Activated naive CD8-positive, alpha-beta T cell treated with anti-CD3 and anti-CD28 coated beads, Interleukin-2, amount 10 ng/mL, durations not matched to agents 7 days and 5 days (primary cell): ENCODE data around the gene ARTN. TPM values are rescaled to one million over a fixed set of nuclear protein-coding genes. Genes with fewer than 3 reads are reported as not detected.

Experiments
- ATAC-seq: fragments of 150-1000 bp; cut with Tn5 transposase; one replicate; pipeline ENCODE4 v1.10.0; 2021; ENCODE audit warnings: low read depth, moderate library complexity
- POLR2A ChIA-PET: fragments of 350-600 bp; sonication (Branson Sonifier 250); formaldehyde crosslinking; loops from one replicate; lab custom pipeline; 2021; ENCODE audit warnings: antibody characterized with exemption; lab: Charles Lee
- DNase-seq: peaks from one replicate; pipeline ENCODE4 v3.0.0; 2021
- H3K27ac Mint-ChIP-seq: one replicate; pipeline ENCODE4 v1.8.0; 2022; ENCODE audit warnings: mild to moderate bottlenecking, mixed read lengths
- H3K27me3 Mint-ChIP-seq: one replicate; pipeline ENCODE4 v1.8.0; 2022; ENCODE audit warnings: mild to moderate bottlenecking, moderate library complexity, mixed read lengths
- H3K36me3 Mint-ChIP-seq: one replicate; pipeline ENCODE4 v1.8.0; 2021; ENCODE audit warnings: mild to moderate bottlenecking, mixed read lengths
- H3K4me1 Mint-ChIP-seq: one replicate; pipeline ENCODE4 v1.8.0; 2021; ENCODE audit warnings: mixed read lengths
- H3K4me3 Mint-ChIP-seq: one replicate; pipeline ENCODE4 v1.8.0; 2022; ENCODE audit warnings: mild to moderate bottlenecking, moderate library complexity, mixed read lengths
- H3K9me3 Mint-ChIP-seq: one replicate; pipeline ENCODE4 v1.8.0; 2021; ENCODE audit warnings: mixed read lengths
- total RNA-seq, 2 experiments: library from RNA; stranded (reverse); gene quantifications; one replicate each; pipeline ENCODE4 v1.2.3, GENCODE V29; 2021

The ARTN gene
- total RNA-seq, 2 experiments from 2014 or later, result 0.39 to 0.71 TPM

- DNase-seq (peak; percentile 98), ATAC-seq (peak; percentile 94)
- H3K9me3 Mint-ChIP-seq, result no peaks in the 10 kb centered on the region
- peaks cover 4% of the 10 kb centered on the region for H3K36me3 Mint-ChIP-seq
- H3K4me3 Mint-ChIP-seq, result peak within 1 kb of the TSS; percentile 93
- H3K4me1 Mint-ChIP-seq, result peaks cover 29% of the 10 kb centered on the region
- no peaks in the 10 kb centered on the region for H3K27me3 Mint-ChIP-seq
- POLR2A ChIA-PET, result interaction anchor here (0.5 to 3.5 kb wide), 7 partner anchors 10 to 247 kb away, joined by 3 to 23 read pairs (median 8); partner anchors contain the start of genes ATP6V0B, DPH2 and ST3GAL3
- peak within 1 kb of the TSS; percentile 90 for H3K27ac Mint-ChIP-seq
Measured at GRCh38 chr1:43946236-43947060, 12.8 kb downstream of the ARTN start, which contains the start of gene IPO13. TSS of gene IPO13 (plus strand) at chr1:43946950. CDS start at chr1:43947601, 651 bp downstream.

DNA sequence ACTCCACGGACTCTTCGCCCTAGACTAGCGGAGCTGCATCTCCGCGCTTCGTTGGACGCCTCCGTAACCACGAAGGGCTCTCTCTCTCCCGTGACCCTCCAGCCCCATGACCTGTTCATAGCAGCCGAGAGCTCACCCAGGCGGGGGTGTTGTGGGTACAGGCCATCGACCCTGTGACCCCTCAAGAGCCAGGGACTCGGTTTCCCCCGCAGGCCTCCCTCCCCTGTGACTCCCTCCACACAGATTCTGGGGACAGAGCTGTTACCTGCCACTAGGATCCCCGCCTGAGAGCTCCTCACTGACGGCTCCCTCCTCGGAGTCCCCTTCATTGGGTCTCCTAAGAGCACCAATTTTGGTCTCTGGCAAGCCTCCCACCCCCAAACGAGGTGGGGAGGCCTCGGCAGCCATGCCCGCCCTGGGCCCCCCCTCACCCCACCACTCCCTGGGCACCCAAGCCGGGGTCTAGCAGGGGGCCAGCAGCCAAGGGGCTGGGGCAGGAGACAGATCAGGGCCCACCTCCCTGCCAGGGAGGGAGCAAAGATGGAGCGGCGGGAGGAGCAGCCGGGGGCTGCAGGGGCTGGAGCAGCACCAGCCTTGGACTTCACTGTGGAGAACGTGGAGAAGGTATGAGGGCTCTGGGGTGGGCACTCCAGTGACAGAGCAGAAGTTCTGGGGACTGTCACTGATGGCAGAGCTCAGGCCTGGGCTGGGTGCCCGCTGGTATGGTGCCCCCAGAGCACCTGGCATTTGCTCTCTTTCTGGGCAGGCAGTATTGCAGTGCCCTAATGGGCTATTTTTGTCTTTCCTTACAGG is 13.7 kb downstream of the ARTN start:
- H3K27ac Mint-ChIP-seq, result peak overlapping the region; percentile 90
- peaks cover 4% of the 10 kb centered on the region for H3K36me3 Mint-ChIP-seq
- no peaks in the 10 kb centered on the region for H3K9me3 Mint-ChIP-seq
- H3K4me3 Mint-ChIP-seq, result peak overlapping the region; percentile 93
- DNase-seq (no peak), ATAC-seq (peak; percentile 15)
- H3K4me1 Mint-ChIP-seq, result peaks cover 29% of the 10 kb centered on the region
- POLR2A ChIA-PET, result interaction anchor here (0.5 to 3.5 kb wide), 6 partner anchors 11 to 248 kb away, joined by 3 to 23 read pairs (median 9); partner anchors contain the start of genes ATP6V0B, DPH2 and ST3GAL3
- no peaks in the 10 kb centered on the region for H3K27me3 Mint-ChIP-seq

- no peak for ATAC-seq
- H3K27me3 Mint-ChIP-seq, result no peaks in the 10 kb centered on the region
- no peak for DNase-seq
- H3K4me3 Mint-ChIP-seq, result peak overlapping the region; percentile 93
- H3K27ac Mint-ChIP-seq, result peak overlapping the region; percentile 90
- H3K9me3 Mint-ChIP-seq, result no peaks in the 10 kb centered on the region
- POLR2A ChIA-PET, result interaction anchor here (2.6 to 3.5 kb wide), 2 partner anchors 13 to 23 kb away, joined by 10 to 22 read pairs; partner anchors contain the start of gene DPH2
- peaks cover 4% of the 10 kb centered on the region for H3K36me3 Mint-ChIP-seq
- peaks cover 25% of the 10 kb centered on the region for H3K4me1 Mint-ChIP-seq
Measured at GRCh38 chr1:43947874-43948437, 14.4 kb downstream of the ARTN start.

GRCh38 chr1:43949678-43950077 is 16.1 kb downstream of the ARTN start:
- no peak overlapping the region for H3K4me3 Mint-ChIP-seq
- no peaks in the 10 kb centered on the region for H3K27me3 Mint-ChIP-seq
- ATAC-seq (no peak), DNase-seq (no peak)
- peaks cover 25% of the 10 kb centered on the region for H3K4me1 Mint-ChIP-seq
- POLR2A ChIA-PET, result interaction anchor here (1.2 to 1.7 kb wide), 2 partner anchors 9 to 15 kb away, joined by 3 to 6 read pairs; no protein-coding TSS in a partner anchor
- no peaks in the 10 kb centered on the region for H3K9me3 Mint-ChIP-seq
- peaks cover 4% of the 10 kb centered on the region for H3K36me3 Mint-ChIP-seq
- no peak overlapping the region for H3K27ac Mint-ChIP-seq

GRCh38 chr1:43951021-43951985 is 17.7 kb downstream of the ARTN start:
- H3K4me3 Mint-ChIP-seq, result no peak overlapping the region
- no peaks in the 10 kb centered on the region for H3K9me3 Mint-ChIP-seq
- no peaks in the 10 kb centered on the region for H3K27me3 Mint-ChIP-seq
- H3K4me1 Mint-ChIP-seq, result peaks cover 12% of the 10 kb centered on the region
- POLR2A ChIA-PET, result no interaction called here
- DNase-seq, result no peak
- ATAC-seq, result no peak
- peaks cover 3% of the 10 kb centered on the region for H3K36me3 Mint-ChIP-seq
- H3K27ac Mint-ChIP-seq, result no peak overlapping the region

- Mint-ChIP-seq H3K36me3 (peaks cover 6% of the 10 kb centered on the region), H3K27ac (no peak overlapping the region)
Measured at GRCh38 chr1:43952731-43953346, 19.2 kb downstream of the ARTN start.

GRCh38 chr1:43953361-43953760 is 19.8 kb downstream of the ARTN start:
- Mint-ChIP-seq H3K4me1 (peaks cover 3% of the 10 kb centered on the region), H3K36me3 (peaks cover 6% of the 10 kb centered on the region), H3K27ac (no peak overlapping the region), H3K4me3 (no peak overlapping the region), H3K27me3 (no peaks in the 10 kb centered on the region), H3K9me3 (no peaks in the 10 kb centered on the region)
- POLR2A ChIA-PET, result no interaction called here
- ATAC-seq (no peak), DNase-seq (no peak)

More at GRCh38 chr1:43952731-43953346, 19.2 kb downstream of the ARTN start:
- ATAC-seq (no peak), DNase-seq (no peak)
- Mint-ChIP-seq H3K9me3 (no peaks in the 10 kb centered on the region), H3K27me3 (no peaks in the 10 kb centered on the region), H3K4me1 (peaks cover 8% of the 10 kb centered on the region), H3K4me3 (no peak overlapping the region)
- POLR2A ChIA-PET, result no interaction called here

GRCh38 chr1:43954036-43954435 is 20.4 kb downstream of the ARTN start:
- ATAC-seq (no peak), DNase-seq (no peak)
- POLR2A ChIA-PET, result no interaction called here
- H3K36me3 Mint-ChIP-seq, result peaks cover 6% of the 10 kb centered on the region
- no peaks in the 10 kb centered on the region for H3K9me3 Mint-ChIP-seq
- H3K27me3 Mint-ChIP-seq, result no peaks in the 10 kb centered on the region
- no peak overlapping the region for H3K4me3 Mint-ChIP-seq
- H3K4me1 Mint-ChIP-seq, result no peaks in the 10 kb centered on the region
- no peak overlapping the region for H3K27ac Mint-ChIP-seq

DNA sequence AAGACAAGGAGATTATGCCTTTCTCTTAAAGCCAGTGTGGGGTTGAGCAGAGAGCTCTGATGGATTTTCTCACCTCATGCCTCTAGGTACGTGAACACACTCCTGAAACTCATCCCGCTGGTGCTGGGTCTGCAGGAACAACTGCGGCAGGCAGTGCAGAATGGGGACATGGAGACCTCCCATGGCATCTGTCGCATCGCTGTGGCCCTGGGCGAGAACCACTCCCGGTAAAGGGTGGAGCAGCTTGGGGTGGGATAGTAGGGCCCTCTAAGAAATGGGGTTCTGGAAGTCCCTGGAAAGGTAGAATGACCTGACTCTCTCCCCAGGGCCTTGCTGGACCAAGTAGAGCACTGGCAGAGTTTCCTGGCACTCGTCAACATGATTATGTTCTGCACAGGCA is 22.6 kb downstream of the ARTN start:
- H3K27ac Mint-ChIP-seq, result no peak overlapping the region
- no peaks in the 10 kb centered on the region for H3K9me3 Mint-ChIP-seq
- ATAC-seq (no peak), DNase-seq (no peak)
- no peaks in the 10 kb centered on the region for H3K4me1 Mint-ChIP-seq
- POLR2A ChIA-PET, result interaction anchor here (1.1 kb wide), 1 partner anchor 45 kb away, joined by 4 read pairs; no protein-coding TSS in a partner anchor
- H3K27me3 Mint-ChIP-seq, result no peaks in the 10 kb centered on the region
- H3K36me3 Mint-ChIP-seq, result peaks cover 5% of the 10 kb centered on the region
- H3K4me3 Mint-ChIP-seq, result no peak overlapping the region

GRCh38 chr1:43957407-43958040 is 23.9 kb downstream of the ARTN start:
- POLR2A ChIA-PET, result interaction anchor here (1.1 kb wide), 1 partner anchor 46 kb away, joined by 4 read pairs; no protein-coding TSS in a partner anchor
- H3K9me3 Mint-ChIP-seq, result no peaks in the 10 kb centered on the region
- H3K4me3 Mint-ChIP-seq, result no peak overlapping the region
- no peaks in the 10 kb centered on the region for H3K27me3 Mint-ChIP-seq
- H3K27ac Mint-ChIP-seq, result no peak overlapping the region
- ATAC-seq (no peak), DNase-seq (no peak)
- peaks cover 7% of the 10 kb centered on the region for H3K36me3 Mint-ChIP-seq
- H3K4me1 Mint-ChIP-seq, result peaks cover 4% of the 10 kb centered on the region
